Naive B cell (primary cell): ENCODE data around the gene LILRA6. TPM values are rescaled to one million over a fixed set of nuclear protein-coding genes. Genes with fewer than 3 reads are reported as not detected.
"Not testable (repeated sequence)": the region's sequence is repeated elsewhere in the genome, so short reads cannot be mapped to it uniquely, and the experiment has no call there.

ENCODE experiments used
- ATAC-seq, 2 donors: fragments of 150-1000 bp; cut with Tn5 transposase; 2 replicates each; pipeline ENCODE4 v1.10.0; 2021; ENCODE audit warnings: low read depth in 2 of 2, mild to moderate bottlenecking in 2 of 2, moderate library complexity in 2 of 2
- DNase-seq: peaks from one replicate; pipeline ENCODE4 v3.0.0; 2022
- H3K27ac Mint-ChIP-seq, 6 donors: one replicate each; pipeline ENCODE4 v1.8.0; 2020 to 2022; ENCODE audit warnings: mild to moderate bottlenecking in 6 of 6, mixed read lengths in 6 of 6, moderate library complexity in 5 of 6, inconsistent platforms in 2 of 6
- H3K27me3 Mint-ChIP-seq, 3 donors: one replicate each; pipeline ENCODE4 v1.8.0; 2021 to 2022; ENCODE audit warnings: mixed read lengths in 3 of 3, mild to moderate bottlenecking in 1 of 3
- H3K36me3 Mint-ChIP-seq, 2 donors: one replicate each; pipeline ENCODE4 v1.8.0; 2020 to 2022; ENCODE audit warnings: mixed read lengths in 2 of 2, inconsistent platforms in 1 of 2, mild to moderate bottlenecking in 1 of 2
- H3K4me1 Mint-ChIP-seq, 3 donors: one replicate each; pipeline ENCODE4 v1.8.0; 2020 to 2022; ENCODE audit warnings: mixed read lengths in 3 of 3, inconsistent platforms in 1 of 3, mild to moderate bottlenecking in 1 of 3, moderate library complexity in 1 of 3
- H3K4me3 Mint-ChIP-seq, 8 donors: one replicate each; pipeline ENCODE4 v1.8.0; 2020 to 2022; ENCODE audit warnings: mild to moderate bottlenecking in 8 of 8, mixed read lengths in 8 of 8, moderate library complexity in 8 of 8, inconsistent platforms in 2 of 8
- H3K9me3 Mint-ChIP-seq, 7 donors: one replicate each; pipeline ENCODE4 v1.8.0; 2020 to 2022; ENCODE audit warnings: mixed read lengths in 7 of 7, mild to moderate bottlenecking in 5 of 7, inconsistent platforms in 2 of 7, moderate library complexity in 1 of 7
- polyA plus RNA-seq, 6 donors: library from polyadenylated mRNA; unstranded; fragments of 300-500 nt; fragmentation: Illumina TruSeq; gene quantifications; one replicate each; pipeline ENCODE4 v1.2.3, GENCODE V29; 2021; ENCODE audit warnings: low read depth in 6 of 6

LILRA6 gene
- polyA plus RNA-seq, 6 donors from 2014 or later: 0.18 to 1.5 (median 0.66) TPM; not detected in 3

DNA sequence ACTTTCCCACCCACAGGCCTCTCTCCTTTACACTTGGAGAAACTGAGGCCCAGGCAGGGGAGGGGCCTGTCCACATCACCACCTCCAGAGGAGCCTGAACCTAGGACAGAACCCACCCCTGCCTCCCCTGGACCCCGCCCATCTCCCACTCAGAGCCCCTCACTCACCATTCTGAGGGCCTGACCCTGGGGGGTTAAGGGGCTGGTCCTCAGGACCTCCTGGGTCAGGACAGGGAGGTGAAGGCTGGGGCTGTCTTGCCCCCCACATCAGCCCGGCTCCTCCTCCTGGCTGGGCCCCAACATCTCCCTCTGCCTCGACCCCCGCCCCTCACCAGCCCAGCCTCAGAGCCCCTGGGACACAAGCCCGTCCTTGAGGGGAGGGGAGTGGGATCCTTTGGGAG lies 22.9 kb downstream of the LILRA6 start:
- H3K4me1 Mint-ChIP-seq, H3K4me3 Mint-ChIP-seq, H3K36me3 Mint-ChIP-seq, H3K9me3 Mint-ChIP-seq, DNase-seq, ATAC-seq, H3K27ac Mint-ChIP-seq: not testable (repeated sequence)
- peaks cover 7 to 26% (median 22%) of the 10 kb centered on the region in 3 donors for H3K27me3 Mint-ChIP-seq

DNA sequence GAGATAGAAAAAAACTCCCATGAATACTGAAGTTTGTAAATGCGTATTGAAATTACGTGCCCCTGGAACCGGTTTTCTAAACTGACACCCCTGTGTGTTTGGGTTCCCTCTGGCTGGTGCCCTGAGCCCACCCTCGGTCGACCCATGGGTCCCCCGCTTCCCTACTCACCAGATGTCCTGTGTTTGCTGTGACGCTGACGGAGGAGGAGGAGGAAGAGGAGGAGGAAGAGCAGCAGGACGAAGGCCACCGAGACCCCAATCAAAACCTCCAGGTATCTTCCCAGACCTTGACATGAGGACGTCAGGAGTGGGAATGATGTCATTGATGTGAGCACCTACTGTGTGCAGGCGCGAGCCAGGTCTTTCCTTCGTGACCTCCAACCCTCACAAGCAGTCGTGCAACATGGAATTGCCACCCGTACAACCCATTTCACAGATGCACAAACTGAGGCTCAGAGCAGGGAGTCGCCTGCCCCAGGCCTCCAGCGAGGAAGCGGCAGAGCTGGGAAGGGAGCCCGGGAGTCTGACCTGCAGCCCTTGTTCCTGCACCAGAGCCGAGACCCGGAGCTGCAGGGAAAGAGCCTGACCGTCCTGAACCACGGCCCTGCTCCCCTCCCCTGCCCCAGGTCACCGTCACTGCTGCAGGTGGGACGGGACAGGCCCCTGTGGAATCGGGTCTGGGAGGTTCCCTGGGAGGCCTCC lies 23.5 kb downstream of the LILRA6 start:
- Mint-ChIP-seq H3K4me3 (no peak overlapping the region), H3K36me3 (no peaks in the 10 kb centered on the region), H3K27ac (peak overlapping the region in 1 of 6 donors; percentile 82), H3K27me3 (peaks cover 7 to 25% (median 22%) of the 10 kb centered on the region in 3 donors), H3K4me1 (peaks cover 0 to 6% (median 3%) of the 10 kb centered on the region in 3 donors), H3K9me3 (peaks cover 0 to 4% (median 0%) of the 10 kb centered on the region in 7 donors)
- no peak for ATAC-seq
- no peak for DNase-seq

GRCh38 chr19:54218259-54218658 lies 24.3 kb downstream of the LILRA6 start:
- H3K4me3 Mint-ChIP-seq: no peak overlapping the region
- H3K27me3 Mint-ChIP-seq: peaks cover 3 to 17% (median 13%) of the 10 kb centered on the region in 3 donors
- no peak overlapping the region for H3K27ac Mint-ChIP-seq
- no peaks in the 10 kb centered on the region for H3K36me3 Mint-ChIP-seq
- ATAC-seq: no peak
- no peak for DNase-seq
- H3K9me3 Mint-ChIP-seq: peaks cover 0 to 4% (median 0%) of the 10 kb centered on the region in 7 donors
- H3K4me1 Mint-ChIP-seq: peaks cover 0 to 5% (median 0%) of the 10 kb centered on the region in 3 donors

GRCh38 chr19:54217517-54218247 lies 24.9 kb downstream of the LILRA6 start:
- H3K27ac Mint-ChIP-seq, ATAC-seq, H3K36me3 Mint-ChIP-seq, DNase-seq, H3K4me3 Mint-ChIP-seq, H3K4me1 Mint-ChIP-seq, H3K9me3 Mint-ChIP-seq: not testable (repeated sequence)
- peaks cover 3 to 11% (median 8%) of the 10 kb centered on the region in 3 donors for H3K27me3 Mint-ChIP-seq

DNA sequence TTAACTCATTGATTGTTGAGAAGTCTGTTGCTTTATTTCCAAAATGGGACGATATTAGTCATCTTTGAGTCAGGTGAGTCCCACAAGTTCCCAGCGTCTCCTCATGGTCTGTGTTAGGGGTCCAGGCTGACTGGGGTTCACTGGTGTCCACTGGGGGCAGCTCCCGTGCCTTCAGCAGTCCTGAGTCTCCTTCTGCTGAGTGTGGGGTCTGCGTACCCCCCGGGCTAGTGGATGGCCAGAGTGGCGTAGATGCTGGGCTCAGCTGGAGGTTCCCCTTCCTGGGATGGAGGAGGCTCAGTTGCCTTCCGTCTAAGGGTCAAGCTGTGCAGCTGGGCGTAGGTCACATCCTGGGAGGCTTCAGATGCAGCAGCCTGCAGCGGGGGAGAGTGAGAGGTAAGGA lies 25.7 kb downstream of the LILRA6 start:
- no peaks in the 10 kb centered on the region for H3K36me3 Mint-ChIP-seq
- ATAC-seq: no peak
- no peak for DNase-seq
- H3K4me3 Mint-ChIP-seq: no peak overlapping the region
- peak overlapping the region in 1 of 6 donors; percentile 51 for H3K27ac Mint-ChIP-seq
- H3K4me1 Mint-ChIP-seq: peaks cover 0 to 3% (median 2%) of the 10 kb centered on the region in 3 donors
- peaks cover 0 to 4% (median 0%) of the 10 kb centered on the region in 7 donors for H3K9me3 Mint-ChIP-seq
- H3K27me3 Mint-ChIP-seq: peaks cover 3 to 8% (median 6%) of the 10 kb centered on the region in 3 donors

DNA sequence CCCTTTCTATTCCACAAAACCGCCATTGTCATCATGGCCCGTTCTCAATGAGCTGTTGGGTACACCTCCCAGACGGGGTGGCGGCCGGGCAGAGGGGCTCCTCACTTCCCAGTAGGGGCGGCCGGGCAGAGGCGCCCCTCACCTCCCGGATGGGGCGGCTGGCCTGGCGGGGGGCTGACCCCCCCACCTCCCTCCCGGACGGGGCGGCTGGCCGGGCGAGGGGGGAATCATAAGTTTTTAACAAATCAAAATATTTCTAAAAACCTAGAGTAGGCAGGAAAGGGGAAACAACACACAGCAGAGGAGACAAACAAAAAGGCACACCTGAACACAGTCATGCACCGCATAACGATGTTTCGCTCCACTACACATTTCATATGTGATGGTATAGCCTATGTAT lies 27.9 kb downstream of the LILRA6 start:
- ATAC-seq, H3K27ac Mint-ChIP-seq, DNase-seq, H3K9me3 Mint-ChIP-seq, H3K4me3 Mint-ChIP-seq, H3K27me3 Mint-ChIP-seq, H3K36me3 Mint-ChIP-seq: not testable (repeated sequence)
- peaks cover 11 to 20% (median 12%) of the 10 kb centered on the region in 3 donors for H3K4me1 Mint-ChIP-seq

DNA sequence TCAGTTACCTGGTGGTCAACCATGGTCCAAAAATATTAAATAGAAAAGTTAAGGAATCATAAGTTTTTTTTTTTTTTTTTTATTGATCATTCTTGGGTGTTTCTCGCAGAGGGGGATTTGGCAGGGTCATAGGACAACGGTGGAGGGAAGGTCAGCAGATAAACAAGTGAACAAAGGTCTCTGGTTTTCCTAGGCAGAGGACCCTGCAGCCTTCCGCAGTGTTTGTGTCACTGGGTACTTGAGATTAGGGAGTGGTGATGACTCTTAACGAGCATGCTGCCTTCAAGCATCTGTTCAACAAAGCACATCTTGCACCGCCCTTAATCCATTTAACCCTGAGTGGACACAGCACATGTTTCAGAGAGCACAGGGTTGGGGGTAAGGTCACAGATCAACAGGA lies 28.4 kb downstream of the LILRA6 start:
- H3K27ac Mint-ChIP-seq, H3K36me3 Mint-ChIP-seq, ATAC-seq, DNase-seq, H3K27me3 Mint-ChIP-seq, H3K4me3 Mint-ChIP-seq, H3K9me3 Mint-ChIP-seq: not testable (repeated sequence)
- H3K4me1 Mint-ChIP-seq: peaks cover 11 to 24% (median 17%) of the 10 kb centered on the region in 3 donors

GRCh38 chr19:54211235-54211634 lies 31.4 kb downstream of the LILRA6 start:
- Mint-ChIP-seq H3K27me3 (no peaks in the 10 kb centered on the region), H3K4me1 (peaks cover 30 to 42% (median 33%) of the 10 kb centered on the region in 3 donors), H3K27ac (peak overlapping the region in 5 of 6 donors; percentile 6 to 93 (median 75)), H3K4me3 (no peak overlapping the region), H3K36me3 (peaks cover 0 to 15% of the 10 kb centered on the region in 2 donors), H3K9me3 (no peaks in the 10 kb centered on the region)
- ATAC-seq (no peak), DNase-seq (no peak)

- H3K27me3 Mint-ChIP-seq: no peaks in the 10 kb centered on the region
- H3K36me3 Mint-ChIP-seq: peaks cover 0 to 15% of the 10 kb centered on the region in 2 donors
- no peak overlapping the region for H3K4me3 Mint-ChIP-seq
- H3K9me3 Mint-ChIP-seq: no peaks in the 10 kb centered on the region
- H3K4me1 Mint-ChIP-seq: peaks cover 33 to 46% (median 42%) of the 10 kb centered on the region in 3 donors
- ATAC-seq: no peak
- DNase-seq: no peak
- H3K27ac Mint-ChIP-seq: peak overlapping the region in 5 of 6 donors; percentile 33 to 93 (median 79)
Measured at GRCh38 chr19:54209811-54210494, 32.6 kb downstream of the LILRA6 start.

DNA sequence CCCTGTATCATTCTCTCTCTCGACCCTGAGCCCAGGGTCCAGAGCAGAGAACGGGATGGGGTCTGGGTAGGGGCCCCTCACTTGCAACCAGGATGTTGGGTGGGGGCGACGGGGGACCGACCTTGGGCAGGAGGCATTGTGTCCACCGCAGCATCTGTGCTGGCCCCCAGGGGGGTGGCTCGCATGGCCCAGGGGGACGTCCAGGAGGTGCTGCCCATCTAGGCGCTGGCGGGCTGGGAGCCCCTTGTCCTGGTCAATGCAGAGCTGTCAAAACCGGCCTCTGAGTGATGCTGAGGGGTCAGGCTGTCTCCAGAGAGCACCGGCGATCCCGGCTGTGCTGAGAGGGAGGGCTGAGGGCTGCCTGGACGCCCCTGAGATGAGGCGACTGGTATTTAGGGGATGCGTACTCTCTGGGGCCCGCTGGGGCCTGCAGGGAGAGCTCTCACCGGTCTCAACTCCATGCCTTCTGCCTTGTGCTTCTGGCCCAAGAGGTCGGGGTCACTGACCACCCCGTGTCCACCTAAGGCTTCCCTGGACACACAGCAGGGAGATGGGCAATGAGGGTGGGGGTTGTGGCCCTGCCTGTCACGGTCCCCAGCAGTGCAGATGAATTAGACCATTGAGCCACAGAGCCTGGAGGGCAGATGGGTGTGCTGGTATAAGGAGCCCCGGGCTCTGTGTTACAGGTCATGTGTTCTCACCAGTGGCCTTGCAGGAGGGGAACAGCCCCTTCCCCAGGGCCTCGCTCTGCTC lies 33.4 kb downstream of the LILRA6 start:
- H3K4me1 Mint-ChIP-seq: peaks cover 40 to 53% (median 46%) of the 10 kb centered on the region in 3 donors
- peaks cover 0 to 15% of the 10 kb centered on the region in 2 donors for H3K36me3 Mint-ChIP-seq
- peak overlapping the region in 5 of 6 donors; percentile 37 to 85 (median 79) for H3K27ac Mint-ChIP-seq
- no peak overlapping the region for H3K4me3 Mint-ChIP-seq
- ATAC-seq (no peak), DNase-seq (no peak)
- H3K27me3 Mint-ChIP-seq: no peaks in the 10 kb centered on the region
- H3K9me3 Mint-ChIP-seq: no peaks in the 10 kb centered on the region

GRCh38 chr19:54208784-54209057 lies 33.9 kb downstream of the LILRA6 start:
- no peak for DNase-seq
- Mint-ChIP-seq H3K9me3 (no peaks in the 10 kb centered on the region), H3K4me3 (peak overlapping the region in 1 of 8 donors; percentile 48), H3K36me3 (peaks cover 0 to 15% of the 10 kb centered on the region in 2 donors), H3K4me1 (peaks cover 41 to 57% (median 46%) of the 10 kb centered on the region in 3 donors), H3K27me3 (no peaks in the 10 kb centered on the region), H3K27ac (peak overlapping the region in 4 of 6 donors; percentile 49 to 94 (median 90))
- no peak for ATAC-seq

GRCh38 chr19:54207983-54208783 lies 34.4 kb downstream of the LILRA6 start:
- DNase-seq (peak; percentile 46), ATAC-seq (peak; percentile 52 to 73)
- H3K36me3 Mint-ChIP-seq: peaks cover 0 to 15% of the 10 kb centered on the region in 2 donors
- H3K27me3 Mint-ChIP-seq: no peaks in the 10 kb centered on the region
- H3K27ac Mint-ChIP-seq: peak overlapping the region; percentile 49 to 94 (median 90)
- H3K4me1 Mint-ChIP-seq: peaks cover 41 to 61% (median 51%) of the 10 kb centered on the region in 3 donors
- peak overlapping the region in 6 of 8 donors; percentile 9 to 68 (median 39) for H3K4me3 Mint-ChIP-seq
- no peaks in the 10 kb centered on the region for H3K9me3 Mint-ChIP-seq
